SK-N-SH (cell line): ENCODE measurements around the gene ZNF79. TPM values are rescaled to one million over a fixed set of nuclear protein-coding genes. Genes with fewer than 3 reads are reported as not detected.

Experiments used
- CTCF ChIA-PET: fragments of 300-600, 350-600 bp; formaldehyde crosslinking; extraction: SDS; loops from one replicate; lab custom pipeline; 2021; lab: Yijun Ruan, JAX
- POLR2A ChIA-PET: fragments of 350-600 bp; sonication (Branson Sonifier 250); formaldehyde crosslinking; extraction: SDS; loops from one replicate; lab custom pipeline; 2020; ENCODE audit warnings: antibody characterized with exemption, inconsistent platforms; lab: Yijun Ruan, JAX
- DNase-seq: peaks from one replicate; pipeline ENCODE4 v3.0.0; 2012
- H2AFZ ChIP-seq: fragments of 200-600 bp; sonication (generic); 2 replicates; pipeline ENCODE4 v1.8.1; 2016; ENCODE audit warnings: antibody characterized with exemption, mild to moderate bottlenecking, low read depth
- H3F3A ChIP-seq: fragments of 200-600 bp; sonication (generic); replicated peaks from 2 replicates; pipeline ENCODE3; 2016; ENCODE audit warnings: antibody characterized with exemption, mild to moderate bottlenecking; ENCODE audit not compliant: insufficient read depth
- H3K27ac ChIP-seq, 2 experiments: fragments of 200-500 bp in 1 of 2; fragments of 200-600 bp in 1 of 2; sonication (Bioruptor generic) in 1 of 2; sonication (generic), shearing (Covaris generic) in 1 of 2; 2 replicates each; pipeline versions ENCODE4 v1.5.1 to v1.6.1; 2014 to 2016; ENCODE audit warnings: low read depth in 2 of 2, inconsistent platforms in 1 of 2, low read length in 1 of 2, mild to moderate bottlenecking in 1 of 2, mixed read lengths in 1 of 2
- H3K27me3 ChIP-seq: fragments of 200-600 bp; sonication (generic), shearing (Covaris generic); 2 replicates; pipeline ENCODE4 v1.6.1; 2016; ENCODE audit warnings: mixed run types; ENCODE audit not compliant: insufficient read depth
- H3K36me3 ChIP-seq, 2 experiments: fragments of 200-500 bp in 1 of 2; fragments of 200-600 bp in 1 of 2; sonication (Bioruptor generic) in 1 of 2; sonication (generic) in 1 of 2; replicated peaks in 1 of 2; 2 replicates each; pipeline versions ENCODE3 to v1.5.1; 2014 to 2016; ENCODE audit warnings: low read length in 1 of 2, mild to moderate bottlenecking in 1 of 2; ENCODE audit not compliant: insufficient read depth in 2 of 2, control insufficient read depth in 1 of 2
- H3K4me1 ChIP-seq, 2 experiments: fragments of 200-500 bp in 1 of 2; fragments of 200-600 bp in 1 of 2; sonication (Bioruptor generic) in 1 of 2; sonication (generic), shearing (Covaris generic) in 1 of 2; 2 replicates each; pipeline versions ENCODE4 v1.5.1 to v1.6.1; 2014 to 2016; ENCODE audit warnings: low read depth in 1 of 2, low read length in 1 of 2, mixed run types in 1 of 2; ENCODE audit not compliant: insufficient read depth in 2 of 2, control insufficient read depth in 1 of 2
- H3K4me2 ChIP-seq: fragments of 200-600 bp; sonication (generic), shearing (Covaris generic); 2 replicates; pipeline ENCODE4 v1.6.1; 2017; ENCODE audit warnings: mixed run types
- H3K4me3 ChIP-seq, 2 experiments: fragments of 200-500 bp in 1 of 2; fragments of 200-600 bp in 1 of 2; sonication (Bioruptor generic) in 1 of 2; sonication (generic), shearing (Covaris generic) in 1 of 2; 2 replicates each; pipeline versions ENCODE4 v1.5.1 to v1.8.1; 2014 to 2016; ENCODE audit warnings: low read depth in 2 of 2, inconsistent platforms in 1 of 2, low read length in 1 of 2, mild to moderate bottlenecking in 1 of 2, mixed read lengths in 1 of 2, moderate library complexity in 1 of 2
- H3K79me2 ChIP-seq: fragments of 200-600 bp; sonication (generic); 2 replicates; pipeline ENCODE4 v1.8.1; 2017; ENCODE audit warnings: mild to moderate bottlenecking; ENCODE audit not compliant: insufficient read depth
- H3K9ac ChIP-seq: fragments of 200-600 bp; sonication (generic); 2 replicates; pipeline ENCODE4 v1.6.1; 2017; ENCODE audit warnings: mixed run types
- H3K9me2 ChIP-seq: fragments of 200-600 bp; sonication (generic); 2 replicates; pipeline ENCODE4 v1.6.1; 2017; ENCODE audit warnings: mixed run types
- H3K9me3 ChIP-seq: fragments of 200-600 bp; sonication (generic); 2 replicates; pipeline ENCODE4 v1.6.1; 2017; ENCODE audit warnings: mixed run types, mild to moderate bottlenecking, moderate library complexity
- H4K20me1 ChIP-seq: fragments of 200-600 bp; sonication (generic); 2 replicates; pipeline ENCODE4 v1.6.1; 2017; ENCODE audit warnings: mild to moderate bottlenecking, mixed run types; ENCODE audit not compliant: insufficient read depth
- EP300 ChIP-seq, 2 experiments: IDR thresholded peaks; 2 replicates each; pipeline versions ENCODE4 v1.4.0 to v1.6.1; 2012; ENCODE audit warnings: borderline replicate concordance in 1 of 2, low read depth in 1 of 2, low read length in 1 of 2
- GATA2 ChIP-seq: sonication (generic); formaldehyde crosslinking; IDR thresholded peaks from 2 replicates; pipeline ENCODE4 v1.5.0; 2020; ENCODE audit warnings: mild to moderate bottlenecking, missing genetic modification reagents
- JUND ChIP-seq: IDR thresholded peaks from 2 replicates; pipeline ENCODE4 v1.4.0; 2012
- MEF2A ChIP-seq: IDR thresholded peaks from 2 replicates; pipeline ENCODE4 v1.4.0; 2012; ENCODE audit warnings: low read depth, borderline replicate concordance
- NFIC ChIP-seq: IDR thresholded peaks from 2 replicates; pipeline ENCODE4 v1.4.0; 2012; ENCODE audit warnings: borderline replicate concordance
- NRF1 ChIP-seq: IDR thresholded peaks from 2 replicates; pipeline ENCODE4 v1.6.1; 2012; ENCODE audit warnings: low read depth, mild to moderate bottlenecking, low read length
- RAD21 ChIP-seq: IDR thresholded peaks from 2 replicates; pipeline ENCODE4 v1.6.1; 2012; ENCODE audit warnings: mild to moderate bottlenecking, low read length
- RFX5 ChIP-seq: IDR thresholded peaks from 2 replicates; pipeline ENCODE4 v1.6.1; 2012; ENCODE audit warnings: mild to moderate bottlenecking, improper control_type of control experiment, low read length
- RXRA ChIP-seq: IDR thresholded peaks from 2 replicates; pipeline ENCODE4 v1.4.0; 2012; ENCODE audit warnings: low read depth, mild to moderate bottlenecking, borderline replicate concordance
- SMC3 ChIP-seq: IDR thresholded peaks from 2 replicates; pipeline ENCODE4 v1.6.1; 2012; ENCODE audit warnings: low read depth, low read length, improper control_type of control experiment
- TAF1 ChIP-seq: IDR thresholded peaks from 2 replicates; pipeline ENCODE4 v1.6.1; 2012; ENCODE audit warnings: low read depth, mild to moderate bottlenecking, low read length, moderate library complexity, borderline replicate concordance
- TCF12 ChIP-seq: IDR thresholded peaks from 2 replicates; pipeline ENCODE4 v1.4.0; 2012
- TEAD4 ChIP-seq: IDR thresholded peaks from 2 replicates; pipeline ENCODE4 v1.4.0; 2012; ENCODE audit warnings: mild to moderate bottlenecking, borderline replicate concordance; ENCODE audit not compliant: insufficient read depth
- WGBS: methylation state at CpG from one replicate; pipeline ENCODE4 v1.1.6; 2017; ENCODE audit warnings: low lambda C conversion rate; 5-methylcytosine and 5-hydroxymethylcytosine counted together
- polyA plus RNA-seq, 3 experiments: library from polyadenylated mRNA; depleted of rRNA; stranded (reverse); fragments of >200 nt; gene quantifications; 2 replicates each; pipeline ENCODE4 v1.2.3, GENCODE V29; 2012
- TF ChIP-seq, protein P1 (sequence below): fragments of 150-350 bp; IDR thresholded peaks from 2 replicates; pipeline ENCODE4 v1.6.1; 2017; ENCODE audit warnings: antibody characterized with exemption, low read length, low read depth, borderline replicate concordance
- TF ChIP-seq, protein P2 (sequence below): fragments of 200-600 bp; sonication (generic); IDR thresholded peaks from 2 replicates; pipeline ENCODE4 v1.6.1; 2017; ENCODE audit warnings: antibody characterized with exemption, mild to moderate bottlenecking, moderate library complexity

ZNF79 gene
- polyA plus RNA-seq, 1 of the 3 experiments (the other 2 are of a cell fraction): 4.6 TPM

DNA sequence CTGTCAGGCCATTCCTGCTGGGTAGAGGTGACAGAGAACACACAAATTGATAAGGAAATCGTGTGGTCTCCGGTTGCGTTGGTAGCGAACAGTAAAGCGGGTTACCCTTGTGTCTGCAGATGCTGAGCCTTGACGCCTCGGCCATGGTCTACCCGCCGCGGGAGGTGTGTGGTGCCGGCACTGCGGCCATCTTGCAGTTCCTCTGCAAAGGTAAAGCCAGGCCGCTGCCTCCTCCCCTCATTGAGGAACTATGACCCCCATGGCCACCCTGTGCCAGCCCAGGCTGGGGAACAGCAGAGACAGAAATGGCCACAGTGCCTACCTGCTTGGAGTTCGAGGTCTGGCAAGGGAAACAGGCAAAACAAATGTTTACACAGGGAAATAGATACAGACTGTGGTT lies 43.4 kb downstream of the ZNF79 start (continued):
- TF ChIP-seq, protein P1, sequence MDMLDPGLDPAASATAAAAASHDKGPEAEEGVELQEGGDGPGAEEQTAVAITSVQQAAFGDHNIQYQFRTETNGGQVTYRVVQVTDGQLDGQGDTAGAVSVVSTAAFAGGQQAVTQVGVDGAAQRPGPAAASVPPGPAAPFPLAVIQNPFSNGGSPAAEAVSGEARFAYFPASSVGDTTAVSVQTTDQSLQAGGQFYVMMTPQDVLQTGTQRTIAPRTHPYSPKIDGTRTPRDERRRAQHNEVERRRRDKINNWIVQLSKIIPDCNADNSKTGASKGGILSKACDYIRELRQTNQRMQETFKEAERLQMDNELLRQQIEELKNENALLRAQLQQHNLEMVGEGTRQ: no peak
- TF ChIP-seq RFX5 (no peak), EP300 (IDR thresholded peaks at IDR 0.05; ENCODE audit: borderline replicate concordance in 1 of 2, low read depth in 1 of 2, low read length in 1 of 2) (no peak), MEF2A (no peak), NFIC (no peak)
- TF ChIP-seq, all 33 proteins: peak for 0

DNA sequence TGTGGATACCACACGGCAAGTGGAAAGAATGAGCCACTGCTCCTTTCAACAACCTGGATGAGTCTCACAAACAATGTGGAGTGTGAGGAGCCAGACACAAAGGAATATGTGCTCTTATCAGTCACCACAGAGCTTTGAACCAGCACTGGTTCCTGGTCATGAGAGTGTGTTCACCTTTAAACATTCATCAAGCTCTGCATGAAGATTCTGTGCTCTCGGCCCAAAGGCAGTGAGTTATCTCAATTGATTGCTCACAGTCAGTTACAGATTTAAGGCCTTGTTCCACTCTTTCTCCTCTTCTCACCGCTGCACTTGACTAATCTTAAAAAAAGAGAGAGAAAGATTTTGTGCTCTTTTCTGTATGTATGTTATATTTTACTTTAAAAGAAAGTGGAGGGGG lies 46.5 kb downstream of the ZNF79 start:
- no peak overlapping the region for H3K4me3 ChIP-seq
- no peaks in the 10 kb centered on the region for H3K27me3 ChIP-seq
- no peak for DNase-seq
- POLR2A ChIA-PET: no interaction called here
- CTCF ChIA-PET: interaction anchor here (0.6 to 1.0 kb wide), 2 partner anchors 21 to 25 kb away, joined by 3 read pairs; no protein-coding TSS in a partner anchor
- H3K9me3 ChIP-seq: no peaks in the 10 kb centered on the region
- no peaks in the 10 kb centered on the region for H4K20me1 ChIP-seq
- H3K4me2 ChIP-seq: no peak overlapping the region
- no peaks in the 10 kb centered on the region for H3F3A ChIP-seq
- no peak overlapping the region for H2AFZ ChIP-seq
- 93% methylated on average over 3 of the region's 3 CpGs for WGBS
- H3K9me2 ChIP-seq: no peaks in the 10 kb centered on the region
- no peak for TF ChIP-seq RAD21
- no peak for TF ChIP-seq NRF1
- no peak for TF ChIP-seq SMC3
- TF ChIP-seq EP300 (IDR thresholded peaks at IDR 0.05; ENCODE audit: borderline replicate concordance in 1 of 2, low read depth in 1 of 2, low read length in 1 of 2): no peak
- TF ChIP-seq, protein P2, sequence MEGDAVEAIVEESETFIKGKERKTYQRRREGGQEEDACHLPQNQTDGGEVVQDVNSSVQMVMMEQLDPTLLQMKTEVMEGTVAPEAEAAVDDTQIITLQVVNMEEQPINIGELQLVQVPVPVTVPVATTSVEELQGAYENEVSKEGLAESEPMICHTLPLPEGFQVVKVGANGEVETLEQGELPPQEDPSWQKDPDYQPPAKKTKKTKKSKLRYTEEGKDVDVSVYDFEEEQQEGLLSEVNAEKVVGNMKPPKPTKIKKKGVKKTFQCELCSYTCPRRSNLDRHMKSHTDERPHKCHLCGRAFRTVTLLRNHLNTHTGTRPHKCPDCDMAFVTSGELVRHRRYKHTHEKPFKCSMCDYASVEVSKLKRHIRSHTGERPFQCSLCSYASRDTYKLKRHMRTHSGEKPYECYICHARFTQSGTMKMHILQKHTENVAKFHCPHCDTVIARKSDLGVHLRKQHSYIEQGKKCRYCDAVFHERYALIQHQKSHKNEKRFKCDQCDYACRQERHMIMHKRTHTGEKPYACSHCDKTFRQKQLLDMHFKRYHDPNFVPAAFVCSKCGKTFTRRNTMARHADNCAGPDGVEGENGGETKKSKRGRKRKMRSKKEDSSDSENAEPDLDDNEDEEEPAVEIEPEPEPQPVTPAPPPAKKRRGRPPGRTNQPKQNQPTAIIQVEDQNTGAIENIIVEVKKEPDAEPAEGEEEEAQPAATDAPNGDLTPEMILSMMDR: no peak
- no peak for TF ChIP-seq TCF12
- no peak for TF ChIP-seq TAF1
- no peak for TF ChIP-seq GATA2 (CRISPR knock-in tag)
- TF ChIP-seq RXRA: no peak
- no peak for TF ChIP-seq JUND
- no peak for TF ChIP-seq TEAD4
- peaks cover 0 to 8% of the 10 kb centered on the region in 2 experiments for H3K36me3 ChIP-seq
- no peaks in the 10 kb centered on the region for H3K79me2 ChIP-seq
- no peaks in the 10 kb centered on the region for H3K4me1 ChIP-seq
- H3K27ac ChIP-seq: no peak overlapping the region
- no peak overlapping the region for H3K9ac ChIP-seq
